B cell (primary cell): ENCODE measurements around the gene SLCO1A2. TPM values are rescaled to one million over a fixed set of nuclear protein-coding genes. Genes with fewer than 3 reads are reported as not detected.

ENCODE experiments used
- ATAC-seq: fragments of 200-7000 bp; cut with Tn5 transposase; one replicate; pipeline ENCODE4 v1.10.0; 2021; ENCODE audit warnings: low read depth, mild to moderate bottlenecking, moderate number of reproducible peaks, moderate library complexity
- CTCF ChIA-PET: fragments of 350-600 bp; sonication (Branson Sonifier 250); formaldehyde crosslinking; loops from one replicate; lab custom pipeline; 2021; ENCODE audit warnings: antibody characterized with exemption, inconsistent platforms; lab: Charles Lee
- POLR2A ChIA-PET: fragments of 350-600 bp; sonication (Branson Sonifier 250); formaldehyde crosslinking; loops from one replicate; lab custom pipeline; 2021; ENCODE audit warnings: antibody characterized with exemption; lab: Charles Lee
- DNase-seq: peaks from one replicate; pipeline ENCODE4 v3.0.0; 2013
- H2AFZ ChIP-seq: 2 replicates; pipeline ENCODE4 v1.6.1; 2012; ENCODE audit warnings: mild to moderate bottlenecking, low read depth, low read length; ENCODE audit not compliant: insufficient read depth, poor library complexity, severe bottlenecking
- H3K27ac ChIP-seq, 2 donors: 1 replicate in 1 of 2; 2 replicates in 1 of 2; pipeline ENCODE4 v1.5.1; 2012 to 2013; ENCODE audit warnings: low read length in 2 of 2, mild to moderate bottlenecking in 2 of 2, moderate library complexity in 1 of 2
- H3K27me3 ChIP-seq, 4 experiments: fragments of 200-600 bp in 1 of 4; sonication (generic) in 1 of 4; replicated peaks in 1 of 4; 1 replicate in 2 of 4; 2 replicates in 2 of 4; pipeline versions ENCODE4 v1.6.1 to v1.7.0; 2013 to 2016; ENCODE audit warnings: low read length in 3 of 4, mild to moderate bottlenecking in 2 of 4, mixed read lengths in 1 of 4, moderate library complexity in 1 of 4; ENCODE audit not compliant: insufficient read depth in 4 of 4, control insufficient read depth in 3 of 4; ENCODE audit errors: control extremely low read depth in 1 of 4
- H3K36me3 ChIP-seq, 2 experiments: replicated peaks in 1 of 2; 1 replicate in 1 of 2; 2 replicates in 1 of 2; pipeline versions ENCODE4 v1.6.1 to v1.7.1; 2013; ENCODE audit warnings: low read length in 1 of 2; ENCODE audit not compliant: insufficient read depth in 2 of 2, control insufficient read depth in 1 of 2; ENCODE audit errors: control extremely low read depth in 1 of 2, extremely low read depth in 1 of 2
- H3K4me1 ChIP-seq, 2 donors: fragments of 200-600 bp in 1 of 2; sonication (generic) in 1 of 2; 1 replicate in 1 of 2; 2 replicates in 1 of 2; pipeline versions ENCODE4 v1.5.1 to v1.6.1; 2013 to 2017; ENCODE audit warnings: low read length in 2 of 2; ENCODE audit not compliant: control insufficient read depth in 2 of 2, insufficient read depth in 2 of 2
- H3K4me2 ChIP-seq: replicated peaks from 2 replicates; pipeline ENCODE3; 2012; ENCODE audit warnings: mild to moderate bottlenecking, low read depth, low read length; ENCODE audit not compliant: poor library complexity, severe bottlenecking
- H3K4me3 ChIP-seq, 5 experiments: fragments of 200-600 bp in 1 of 5; sonication (generic) in 1 of 5; 1 replicate in 3 of 5; 2 replicates in 2 of 5; pipeline versions ENCODE4 v1.5.1 to v1.7.0; 2011 to 2016; ENCODE audit warnings: low read length in 4 of 5, mild to moderate bottlenecking in 4 of 5, low read depth in 2 of 5, control low read depth in 1 of 5, moderate library complexity in 1 of 5; ENCODE audit not compliant: insufficient read depth in 1 of 5; ENCODE audit errors: control extremely low read depth in 1 of 5, extremely low read depth in 1 of 5
- H3K79me2 ChIP-seq: fragments of 200-600 bp; sonication (generic); one replicate; pipeline ENCODE4 v1.6.0; 2016; ENCODE audit warnings: low read length; ENCODE audit not compliant: control insufficient read depth, insufficient read depth
- H3K9ac ChIP-seq: fragments of 200-600 bp; sonication (generic); 2 replicates; pipeline ENCODE4 v1.6.1; 2017; ENCODE audit warnings: mild to moderate bottlenecking, low read length, moderate library complexity
- H3K9me3 ChIP-seq, 3 donors: one replicate each; pipeline versions ENCODE4 v1.6.1 to v1.7.1; 2013; ENCODE audit warnings: low read length in 2 of 3; ENCODE audit not compliant: control insufficient read depth in 2 of 3, insufficient read depth in 1 of 3; ENCODE audit errors: control extremely low read depth in 1 of 3
- H4K20me1 ChIP-seq: 2 replicates; pipeline ENCODE4 v1.6.0; 2012; ENCODE audit warnings: mild to moderate bottlenecking, low read length; ENCODE audit not compliant: insufficient read depth, control insufficient read depth, poor library complexity, severe bottlenecking
- H3K27ac Mint-ChIP-seq: one replicate; pipeline ENCODE4 v1.8.0; 2021; ENCODE audit warnings: mixed read lengths
- H3K27me3 Mint-ChIP-seq: one replicate; pipeline ENCODE4 v1.8.0; 2021; ENCODE audit warnings: mixed read lengths
- H3K4me1 Mint-ChIP-seq: one replicate; pipeline ENCODE4 v1.8.0; 2021; ENCODE audit warnings: mixed read lengths
- H3K4me3 Mint-ChIP-seq: one replicate; pipeline ENCODE4 v1.8.0; 2021; ENCODE audit warnings: mixed read lengths
- H3K9me3 Mint-ChIP-seq: one replicate; pipeline ENCODE4 v1.8.0; 2022; ENCODE audit warnings: mixed read lengths; ENCODE audit not compliant: insufficient read depth
- EZH2 ChIP-seq: IDR thresholded peaks from 2 replicates; pipeline ENCODE4 v1.6.1; 2012; ENCODE audit warnings: borderline replicate concordance, low read depth, mild to moderate bottlenecking, moderate library complexity, low read length; ENCODE audit not compliant: insufficient read depth, poor library complexity, severe bottlenecking
- WGBS: methylation state at CpG from one replicate; pipeline ENCODE4 v1.1.5; 2013; ENCODE audit warnings: missing lambda C conversion rate; ENCODE audit not compliant: insufficient coverage; 5-methylcytosine and 5-hydroxymethylcytosine counted together
- intact Hi-C: fragments of 100-400 bp; cut with micrococcal nuclease; formaldehyde crosslinking; loops from one replicate; pipeline ENCODE4 v1.10.0; 2022
- polyA plus RNA-seq: library from polyadenylated mRNA; depleted of rRNA; stranded (reverse); fragments of >200 nt; gene quantifications from 2 replicates; pipeline ENCODE4 v1.2.3, GENCODE V29; 2012
- total RNA-seq, 2 donors: library from RNA; stranded (reverse); fragments of 120-200 nt in 1 of 2; gene quantifications; 1 replicate in 1 of 2; 2 replicates in 1 of 2; pipeline versions ENCODE4 v1.2.3 to v1.2.4, GENCODE V29; 2013 to 2022
- TF ChIP-seq, protein P1 (sequence below): fragments of 200-600 bp; IDR thresholded peaks from one replicate; pipeline ENCODE4 v1.8.0; 2022; ENCODE audit warnings: antibody characterized with exemption, mild to moderate bottlenecking

The SLCO1A2 gene
- total and polyA plus RNA-seq, 2 donors (not counting 1 experiment from before 2014, with no cell fraction given) = not detected

DNA sequence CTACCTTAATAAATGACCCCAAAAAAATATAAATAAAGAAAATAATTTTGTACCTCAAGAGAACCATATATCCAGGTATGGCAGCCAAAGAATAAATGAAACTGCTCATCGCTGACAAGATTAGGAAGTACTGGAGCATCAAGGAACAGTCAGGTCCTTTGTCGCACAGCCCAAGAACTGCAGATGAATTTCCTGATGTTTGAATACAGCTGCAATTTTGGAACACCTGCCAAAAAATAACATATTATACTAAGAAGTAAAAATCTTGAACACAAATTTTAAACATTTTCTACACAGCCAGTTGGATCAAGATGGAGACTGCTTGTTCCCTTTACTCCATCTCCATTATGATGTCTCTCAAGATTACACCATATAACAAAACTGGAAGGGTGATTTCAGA lies 42.6 kb downstream of the SLCO1A2 start:
- H3K9me3 Mint-ChIP-seq = no peaks in the 10 kb centered on the region
- Histone ChIP-seq H3K79me2 (no peaks in the 10 kb centered on the region), H3K9me3 (no peaks in the 10 kb centered on the region), H4K20me1 (no peaks in the 10 kb centered on the region), H3K9ac (no peak overlapping the region), H3K4me1 (no peaks in the 10 kb centered on the region), H3K27me3 (no peaks in the 10 kb centered on the region), H3K36me3 (no peaks in the 10 kb centered on the region), H3K27ac (no peak overlapping the region), H3K4me2 (no peak overlapping the region), H3K4me3 (no peak overlapping the region), H2AFZ (no peak overlapping the region)
- whole genome bisulfite sequencing = no CpG with 5 or more reads among the region's 2 CpGs
- H3K27me3 Mint-ChIP-seq = no peaks in the 10 kb centered on the region
- no peak overlapping the region for H3K27ac Mint-ChIP-seq
- DNase-seq (no peak), ATAC-seq (no peak)
- no peaks in the 10 kb centered on the region for H3K4me1 Mint-ChIP-seq
- ChIA-PET POLR2A (no interaction called here), CTCF (no interaction called here)
- intact Hi-C loops = no loop called here
- no peak overlapping the region for H3K4me3 Mint-ChIP-seq
- TF ChIP-seq EZH2 = no peak
- TF ChIP-seq, protein P1, sequence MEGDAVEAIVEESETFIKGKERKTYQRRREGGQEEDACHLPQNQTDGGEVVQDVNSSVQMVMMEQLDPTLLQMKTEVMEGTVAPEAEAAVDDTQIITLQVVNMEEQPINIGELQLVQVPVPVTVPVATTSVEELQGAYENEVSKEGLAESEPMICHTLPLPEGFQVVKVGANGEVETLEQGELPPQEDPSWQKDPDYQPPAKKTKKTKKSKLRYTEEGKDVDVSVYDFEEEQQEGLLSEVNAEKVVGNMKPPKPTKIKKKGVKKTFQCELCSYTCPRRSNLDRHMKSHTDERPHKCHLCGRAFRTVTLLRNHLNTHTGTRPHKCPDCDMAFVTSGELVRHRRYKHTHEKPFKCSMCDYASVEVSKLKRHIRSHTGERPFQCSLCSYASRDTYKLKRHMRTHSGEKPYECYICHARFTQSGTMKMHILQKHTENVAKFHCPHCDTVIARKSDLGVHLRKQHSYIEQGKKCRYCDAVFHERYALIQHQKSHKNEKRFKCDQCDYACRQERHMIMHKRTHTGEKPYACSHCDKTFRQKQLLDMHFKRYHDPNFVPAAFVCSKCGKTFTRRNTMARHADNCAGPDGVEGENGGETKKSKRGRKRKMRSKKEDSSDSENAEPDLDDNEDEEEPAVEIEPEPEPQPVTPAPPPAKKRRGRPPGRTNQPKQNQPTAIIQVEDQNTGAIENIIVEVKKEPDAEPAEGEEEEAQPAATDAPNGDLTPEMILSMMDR = no peak

DNA sequence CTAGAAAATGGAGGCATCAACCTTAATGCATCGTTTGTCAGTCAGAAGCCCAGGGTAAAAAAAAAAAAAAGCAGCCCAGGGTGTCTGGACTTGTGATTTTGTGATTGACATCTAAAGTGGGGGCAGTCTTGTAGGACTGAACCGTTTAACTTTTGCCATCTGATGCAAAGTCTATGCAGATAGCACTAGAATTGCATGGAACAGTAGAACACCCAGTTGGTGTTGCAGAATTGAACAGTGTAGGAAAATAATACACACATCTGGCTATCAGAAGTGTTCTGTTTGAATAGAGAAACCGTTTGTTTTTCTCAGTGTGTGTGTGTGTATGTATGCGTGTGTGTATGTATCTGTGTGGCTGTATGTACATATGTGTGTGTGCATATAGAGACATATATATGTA lies 45.0 kb downstream of the SLCO1A2 start:
- WGBS = 100% methylated on average over 2 of the region's 4 CpGs
- Histone ChIP-seq H3K36me3 (no peaks in the 10 kb centered on the region), H3K4me3 (no peak overlapping the region), H2AFZ (no peak overlapping the region), H3K9me3 (no peaks in the 10 kb centered on the region), H3K27ac (no peak overlapping the region), H3K4me2 (no peak overlapping the region), H4K20me1 (no peaks in the 10 kb centered on the region), H3K79me2 (no peaks in the 10 kb centered on the region), H3K27me3 (no peaks in the 10 kb centered on the region), H3K4me1 (no peaks in the 10 kb centered on the region), H3K9ac (no peak overlapping the region)
- CTCF ChIA-PET = no interaction called here
- H3K9me3 Mint-ChIP-seq = no peaks in the 10 kb centered on the region
- H3K27ac Mint-ChIP-seq = no peak overlapping the region
- no peak overlapping the region for H3K4me3 Mint-ChIP-seq
- TF ChIP-seq, protein P1 = no peak
- no peak for TF ChIP-seq EZH2
- ATAC-seq (no peak), DNase-seq (no peak)
- POLR2A ChIA-PET = no interaction called here
- no peaks in the 10 kb centered on the region for H3K4me1 Mint-ChIP-seq
- no peaks in the 10 kb centered on the region for H3K27me3 Mint-ChIP-seq
- intact Hi-C loops = no loop called here
